Effector memory CD8-positive, alpha-beta T cell (primary cell): ENCODE measurements around the gene SLC19A1.

Source experiments
- ATAC-seq: fragments of 150-1000 bp; cut with Tn5 transposase; replicated peaks from 2 replicates; pipeline ENCODE4 v1.10.0; 2021; ENCODE audit warnings: mild to moderate bottlenecking, moderate library complexity
- DNase-seq, 3 experiments: peaks; one replicate each; pipeline ENCODE4 v3.0.0; 2021
- H3K27ac Mint-ChIP-seq, 2 donors: one replicate each; pipeline ENCODE4 v1.8.0; 2022; ENCODE audit warnings: mild to moderate bottlenecking in 2 of 2, mixed read lengths in 2 of 2, moderate library complexity in 2 of 2
- H3K27me3 Mint-ChIP-seq, 2 donors: one replicate each; pipeline ENCODE4 v1.8.0; 2022; ENCODE audit warnings: mixed read lengths in 2 of 2
- H3K36me3 Mint-ChIP-seq: one replicate; pipeline ENCODE4 v1.8.0; 2022; ENCODE audit warnings: mild to moderate bottlenecking, moderate library complexity, mixed read lengths; ENCODE audit not compliant: insufficient read depth
- H3K4me1 Mint-ChIP-seq, 2 donors: one replicate each; pipeline ENCODE4 v1.8.0; 2022; ENCODE audit warnings: low read depth in 2 of 2, mixed read lengths in 2 of 2
- H3K4me3 Mint-ChIP-seq, 2 donors: one replicate each; pipeline ENCODE4 v1.8.0; 2022; ENCODE audit warnings: mild to moderate bottlenecking in 2 of 2, mixed read lengths in 2 of 2, moderate library complexity in 2 of 2
- H3K9me3 Mint-ChIP-seq, 2 donors: one replicate each; pipeline ENCODE4 v1.8.0; 2022; ENCODE audit warnings: mixed read lengths in 2 of 2

SLC19A1 gene

DNA sequence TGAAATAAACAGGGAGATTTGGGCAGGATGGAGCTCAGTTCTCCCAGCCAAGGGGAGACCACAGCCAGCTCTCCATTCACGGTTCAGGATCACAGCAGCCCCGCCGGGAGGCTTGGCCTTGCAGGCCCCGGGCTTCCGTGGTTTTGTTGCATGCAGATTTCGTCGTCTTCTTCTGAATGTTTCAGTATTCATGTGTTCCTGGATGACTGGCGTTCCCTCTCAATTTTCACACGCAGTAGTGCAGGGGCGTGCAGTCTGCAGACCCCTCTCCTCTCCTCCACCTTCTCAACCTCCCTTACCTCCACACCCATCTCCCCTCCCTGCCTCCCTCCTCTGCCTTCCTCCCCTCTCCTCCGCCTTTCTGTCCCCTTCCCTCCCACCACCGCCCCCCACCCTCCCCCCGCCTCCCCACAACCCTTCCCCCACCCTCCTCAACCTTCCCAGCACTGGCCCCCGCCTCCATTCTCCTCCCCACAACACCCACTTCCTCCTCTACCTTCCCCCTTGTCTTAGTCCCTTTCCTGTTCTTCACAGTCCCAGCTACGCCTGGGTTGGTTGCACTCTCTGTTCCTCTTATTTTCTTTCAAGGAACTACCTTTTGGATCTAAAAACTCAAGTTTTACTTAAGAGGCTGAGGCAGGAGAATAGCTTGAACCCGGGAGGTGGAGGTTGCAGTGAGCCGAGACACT is 8.4 kb upstream of the SLC19A1 start:
- H3K27ac Mint-ChIP-seq: peak overlapping the region; percentile 85 to 93
- ATAC-seq (peak; percentile 20), DNase-seq (no peak)
- no peaks in the 10 kb centered on the region for H3K27me3 Mint-ChIP-seq
- H3K36me3 Mint-ChIP-seq: peaks cover 4% of the 10 kb centered on the region
- H3K4me3 Mint-ChIP-seq: peak overlapping the region; percentile 70 to 81
- H3K9me3 Mint-ChIP-seq: no peaks in the 10 kb centered on the region
- H3K4me1 Mint-ChIP-seq: peaks cover 27 to 29% of the 10 kb centered on the region in 2 donors

DNA sequence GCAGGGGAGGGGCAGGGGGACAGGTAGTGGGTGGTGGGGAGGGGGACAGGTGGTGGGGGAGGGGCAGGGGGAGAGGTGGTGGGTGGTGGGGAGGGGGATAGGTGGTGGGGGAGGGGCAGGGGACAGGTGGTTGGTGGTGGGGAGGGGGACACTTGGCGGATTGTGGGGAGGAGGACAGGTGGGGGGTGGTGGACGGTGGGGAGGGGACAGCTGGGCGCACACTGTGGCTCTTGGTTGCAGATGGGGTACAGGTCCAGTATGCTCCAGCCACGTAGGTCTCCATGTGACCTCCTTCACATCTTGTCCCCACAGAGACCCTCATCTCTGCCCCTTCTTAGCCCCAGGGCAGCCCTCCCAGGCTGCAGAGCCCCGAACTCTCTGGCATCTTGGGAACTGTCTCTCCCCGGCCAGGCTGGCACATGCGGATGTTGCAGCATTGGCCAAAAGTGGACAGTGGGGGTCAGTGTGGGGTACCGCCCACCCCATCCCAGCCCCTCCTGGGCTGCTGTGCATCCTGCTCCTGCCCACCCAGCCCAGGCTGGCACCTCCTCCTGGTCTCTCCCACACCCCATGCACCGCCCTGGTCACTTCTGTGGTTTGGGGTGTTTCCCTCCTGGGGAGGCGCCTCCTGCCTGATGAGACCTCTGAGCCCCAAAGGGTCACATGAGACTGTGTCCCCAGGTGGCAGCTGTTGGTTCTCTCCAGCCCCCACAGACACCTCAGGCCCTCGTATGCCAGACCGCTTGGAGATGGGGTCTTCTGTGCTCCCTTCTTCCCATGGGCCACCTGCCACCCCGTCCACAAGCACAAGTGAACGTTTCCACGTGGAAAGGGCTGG is 7.6 kb upstream of the SLC19A1 start:
- no peaks in the 10 kb centered on the region for H3K27me3 Mint-ChIP-seq
- peak overlapping the region; percentile 70 to 81 for H3K4me3 Mint-ChIP-seq
- peaks cover 27 to 29% of the 10 kb centered on the region in 2 donors for H3K4me1 Mint-ChIP-seq
- H3K9me3 Mint-ChIP-seq: no peaks in the 10 kb centered on the region
- H3K36me3 Mint-ChIP-seq: peaks cover 4% of the 10 kb centered on the region
- DNase-seq (no peak), ATAC-seq (no peak)
- H3K27ac Mint-ChIP-seq: peak overlapping the region in 1 of 2 donors; percentile 93

DNA sequence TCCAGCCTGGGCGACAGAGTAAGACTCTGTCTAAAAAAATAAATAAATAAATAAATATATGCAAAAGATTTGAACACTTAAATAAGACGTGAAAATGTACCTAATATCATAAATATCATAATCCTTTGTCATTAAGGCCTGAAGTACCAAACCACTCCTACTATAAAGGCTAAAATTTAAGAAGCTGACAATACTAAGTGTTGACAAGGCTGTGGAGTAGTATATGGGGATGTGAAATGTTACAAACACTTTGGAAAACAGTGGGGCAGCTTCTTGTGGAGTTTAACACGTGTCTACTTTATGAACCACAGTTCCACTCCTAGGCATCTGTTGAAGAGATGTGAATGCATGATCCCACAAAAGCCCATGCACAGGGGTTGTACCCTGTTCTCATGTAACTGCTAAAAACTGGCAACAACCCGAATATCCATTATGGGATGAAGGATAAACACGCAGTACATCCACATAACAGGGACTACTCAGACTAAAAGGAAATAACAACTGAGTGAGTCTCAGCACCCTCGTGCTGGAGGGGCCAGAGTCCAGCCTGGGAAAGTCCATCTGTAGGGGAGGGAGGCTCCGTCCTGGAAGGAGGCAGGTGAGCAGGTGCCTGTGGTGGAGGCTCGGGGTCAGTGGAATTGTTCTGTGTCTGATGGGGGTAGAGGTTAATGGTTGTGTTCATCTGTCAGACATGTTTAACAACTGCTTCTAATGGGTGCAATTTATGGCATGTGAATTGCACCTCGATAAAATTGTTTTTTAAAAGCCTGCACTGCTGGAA is 6.7 kb upstream of the SLC19A1 start:
- peaks cover 22 to 24% of the 10 kb centered on the region in 2 donors for H3K4me1 Mint-ChIP-seq
- no peaks in the 10 kb centered on the region for H3K9me3 Mint-ChIP-seq
- peak overlapping the region in 1 of 2 donors; percentile 81 for H3K27ac Mint-ChIP-seq
- H3K4me3 Mint-ChIP-seq: peak overlapping the region; percentile 22 to 33
- no peaks in the 10 kb centered on the region for H3K27me3 Mint-ChIP-seq
- H3K36me3 Mint-ChIP-seq: peaks cover 4% of the 10 kb centered on the region
- no peak for ATAC-seq
- no peak for DNase-seq

DNA sequence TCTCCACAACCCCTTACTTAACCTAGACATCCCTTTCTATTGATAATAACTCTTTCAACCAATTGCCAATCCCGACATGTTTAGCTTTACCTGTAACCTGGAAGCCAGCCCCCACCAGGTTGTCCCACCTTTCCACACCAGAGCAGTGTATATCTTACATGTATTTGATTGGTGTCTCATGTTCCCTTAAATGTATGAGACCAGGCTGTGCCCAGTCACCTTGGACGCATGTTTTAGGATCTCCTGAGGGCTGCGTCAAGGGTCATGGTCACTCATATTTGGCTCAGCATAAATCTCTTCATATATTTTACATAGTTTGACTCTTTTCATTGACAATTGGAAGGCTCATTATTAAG is 5.3 kb upstream of the SLC19A1 start:
- Mint-ChIP-seq H3K4me1 (peaks cover 22 to 26% of the 10 kb centered on the region in 2 donors), H3K27ac (no peak overlapping the region), H3K9me3 (no peaks in the 10 kb centered on the region), H3K4me3 (no peak overlapping the region), H3K36me3 (no peaks in the 10 kb centered on the region), H3K27me3 (no peaks in the 10 kb centered on the region)
- no peak for ATAC-seq
- DNase-seq: no peak

DNA sequence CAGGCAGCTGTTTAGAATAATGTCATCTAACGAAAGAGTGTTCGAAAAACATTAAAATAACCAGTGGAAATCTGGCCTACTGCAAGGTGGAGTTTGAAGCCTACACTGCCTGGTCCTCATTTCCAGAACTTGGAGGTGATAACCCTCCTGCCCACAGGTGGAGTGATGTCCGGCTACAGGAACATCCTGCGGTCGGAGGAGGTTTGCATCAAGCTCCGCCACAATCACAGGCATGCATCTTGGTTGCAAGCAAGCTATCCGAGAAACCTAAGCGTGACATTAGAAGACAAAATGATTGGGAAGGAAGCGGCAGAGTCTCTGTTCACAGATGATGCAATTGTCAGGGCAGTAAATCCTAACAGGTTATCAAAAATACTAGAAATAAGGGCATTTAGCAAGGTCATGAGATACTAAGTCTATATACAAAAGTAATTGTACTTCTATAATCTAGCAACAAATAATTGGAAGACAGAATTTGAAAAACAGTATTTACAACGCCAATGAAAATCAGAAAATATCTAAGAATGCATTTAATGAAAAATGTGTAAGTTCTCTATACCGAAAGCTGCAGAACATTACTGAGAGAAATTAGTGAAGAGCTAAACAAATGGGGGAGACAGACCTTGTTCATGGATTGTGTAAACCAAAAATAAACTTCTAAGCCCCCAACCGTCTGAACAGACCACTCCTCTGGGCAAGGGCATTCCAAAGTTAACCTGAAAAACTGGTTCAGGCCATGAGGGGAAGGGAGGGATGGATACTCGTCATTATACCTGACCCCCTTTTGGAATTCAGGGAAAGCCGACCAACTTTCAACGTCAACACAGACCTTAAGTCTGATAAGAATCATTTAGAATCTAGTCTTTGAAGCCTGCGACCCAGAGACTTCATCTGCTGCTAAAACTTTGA is 4.7 kb upstream of the SLC19A1 start:
- Mint-ChIP-seq H3K4me1 (peaks cover 21 to 25% of the 10 kb centered on the region in 2 donors), H3K9me3 (no peaks in the 10 kb centered on the region), H3K27ac (no peak overlapping the region), H3K4me3 (no peak overlapping the region), H3K36me3 (no peaks in the 10 kb centered on the region), H3K27me3 (no peaks in the 10 kb centered on the region)
- ATAC-seq (no peak), DNase-seq (no peak)

DNA sequence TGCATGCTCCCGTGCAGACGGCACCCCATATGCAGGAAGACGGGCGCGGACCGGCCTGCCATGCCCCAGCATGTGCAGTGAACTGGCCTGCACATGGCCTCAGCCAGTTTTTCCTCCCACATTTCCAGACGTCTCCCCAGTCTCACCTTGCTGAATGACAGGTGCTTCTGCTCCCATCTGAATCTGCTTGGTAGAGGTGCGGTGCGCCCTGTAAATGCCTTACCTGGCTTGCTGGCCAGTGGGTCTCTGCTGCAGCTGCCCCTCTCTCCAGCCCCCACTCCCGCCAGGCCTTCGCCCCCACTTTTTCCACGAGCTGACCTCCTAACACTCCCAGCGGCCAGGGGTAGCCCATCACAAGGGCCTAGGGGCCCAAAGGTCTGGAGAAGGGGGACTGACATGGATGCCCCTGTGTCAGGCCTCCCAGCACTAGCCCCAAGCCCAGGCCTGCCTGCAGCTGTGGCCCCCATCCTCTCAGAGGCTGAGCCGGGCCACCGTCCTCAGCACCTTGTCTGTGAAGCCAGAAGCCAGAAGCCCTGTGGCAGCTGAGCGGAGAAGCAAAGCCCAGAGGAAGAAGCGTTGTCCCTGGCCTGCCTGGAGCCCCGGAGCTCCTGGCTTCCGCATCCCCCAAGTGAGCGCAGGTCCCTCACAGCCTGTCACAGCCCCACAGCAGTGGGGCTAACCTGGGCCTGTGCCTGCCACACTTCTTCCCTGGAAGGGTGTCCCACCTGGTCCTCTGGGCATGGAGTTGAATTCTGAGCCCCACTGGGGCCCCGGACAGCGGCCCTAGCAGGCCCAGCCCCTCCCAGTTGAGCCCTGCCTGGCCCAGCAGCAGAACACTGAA is 3.7 kb upstream of the SLC19A1 start:
- Mint-ChIP-seq H3K4me3 (no peak overlapping the region), H3K27ac (no peak overlapping the region), H3K9me3 (no peaks in the 10 kb centered on the region), H3K4me1 (peaks cover 11 to 18% of the 10 kb centered on the region in 2 donors), H3K36me3 (no peaks in the 10 kb centered on the region), H3K27me3 (no peaks in the 10 kb centered on the region)
- DNase-seq: no peak
- ATAC-seq: no peak

DNA sequence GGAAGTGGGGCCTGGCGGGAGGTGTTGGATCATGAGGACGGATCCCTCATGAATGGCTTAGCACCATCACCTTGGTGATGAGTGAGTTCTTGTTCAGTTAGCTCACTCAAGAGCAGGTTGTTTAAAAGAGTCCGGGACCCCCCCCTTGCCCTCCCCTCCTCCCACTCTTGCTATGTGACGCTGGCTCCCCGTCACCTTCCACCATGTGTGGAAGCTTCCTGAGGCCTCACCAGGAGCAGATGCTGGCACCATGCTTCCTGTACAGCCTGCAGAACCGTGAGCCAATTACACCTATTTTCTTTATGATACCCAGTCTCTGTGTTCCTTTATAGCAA is 3.0 kb upstream of the SLC19A1 start:
- peaks cover 4 to 12% of the 10 kb centered on the region in 2 donors for H3K4me1 Mint-ChIP-seq

DNA sequence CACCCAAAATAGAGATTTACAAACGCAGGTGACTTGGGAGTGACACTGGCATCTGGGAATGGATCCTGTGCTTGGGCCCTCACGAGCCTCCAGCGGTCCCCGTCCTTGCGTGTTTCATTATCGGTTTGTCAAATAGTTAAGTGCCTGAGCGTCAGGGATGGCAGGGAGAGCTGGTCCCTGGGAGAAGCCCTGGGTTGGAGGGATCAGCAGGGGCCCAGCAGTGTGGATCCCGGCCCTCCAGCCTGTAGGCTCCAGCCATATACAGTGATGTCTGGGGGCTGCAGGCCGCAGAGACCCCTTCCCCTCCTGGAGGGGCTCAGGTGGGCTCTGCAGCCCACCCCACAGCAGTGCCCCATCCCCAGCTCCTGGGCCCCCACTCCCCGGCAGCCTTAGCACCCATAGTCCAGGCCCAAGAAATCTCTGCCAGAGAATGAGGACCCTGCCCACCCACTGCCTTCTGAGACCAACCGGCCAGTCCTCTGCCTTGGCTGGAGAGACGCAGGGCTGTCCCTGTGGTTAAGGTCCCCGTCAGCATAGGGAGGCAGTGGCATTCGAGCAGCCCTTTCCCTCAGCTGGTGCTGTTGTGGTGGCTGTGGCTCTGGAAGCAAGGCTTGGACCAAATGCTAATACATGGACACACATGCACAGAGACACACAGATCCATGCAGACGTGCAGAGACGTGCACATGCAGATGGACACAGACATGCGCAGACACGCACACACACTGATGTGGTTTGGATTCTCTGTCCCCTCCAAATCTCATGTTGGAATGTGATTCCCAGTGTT is 2.4 kb upstream of the SLC19A1 start:
- no peak overlapping the region for H3K4me3 Mint-ChIP-seq
- DNase-seq (no peak), ATAC-seq (no peak)
- H3K27me3 Mint-ChIP-seq: no peaks in the 10 kb centered on the region
- no peaks in the 10 kb centered on the region for H3K36me3 Mint-ChIP-seq
- H3K4me1 Mint-ChIP-seq: peaks cover 3 to 10% of the 10 kb centered on the region in 2 donors
- no peak overlapping the region for H3K27ac Mint-ChIP-seq
- no peaks in the 10 kb centered on the region for H3K9me3 Mint-ChIP-seq

More for the DNA sequence above, 3.0 kb upstream of the SLC19A1 start:
- no peaks in the 10 kb centered on the region for H3K36me3 Mint-ChIP-seq
- H3K9me3 Mint-ChIP-seq: no peaks in the 10 kb centered on the region
- no peak overlapping the region for H3K4me3 Mint-ChIP-seq
- ATAC-seq (no peak), DNase-seq (no peak)
- H3K27ac Mint-ChIP-seq: no peak overlapping the region
- no peaks in the 10 kb centered on the region for H3K27me3 Mint-ChIP-seq

DNA sequence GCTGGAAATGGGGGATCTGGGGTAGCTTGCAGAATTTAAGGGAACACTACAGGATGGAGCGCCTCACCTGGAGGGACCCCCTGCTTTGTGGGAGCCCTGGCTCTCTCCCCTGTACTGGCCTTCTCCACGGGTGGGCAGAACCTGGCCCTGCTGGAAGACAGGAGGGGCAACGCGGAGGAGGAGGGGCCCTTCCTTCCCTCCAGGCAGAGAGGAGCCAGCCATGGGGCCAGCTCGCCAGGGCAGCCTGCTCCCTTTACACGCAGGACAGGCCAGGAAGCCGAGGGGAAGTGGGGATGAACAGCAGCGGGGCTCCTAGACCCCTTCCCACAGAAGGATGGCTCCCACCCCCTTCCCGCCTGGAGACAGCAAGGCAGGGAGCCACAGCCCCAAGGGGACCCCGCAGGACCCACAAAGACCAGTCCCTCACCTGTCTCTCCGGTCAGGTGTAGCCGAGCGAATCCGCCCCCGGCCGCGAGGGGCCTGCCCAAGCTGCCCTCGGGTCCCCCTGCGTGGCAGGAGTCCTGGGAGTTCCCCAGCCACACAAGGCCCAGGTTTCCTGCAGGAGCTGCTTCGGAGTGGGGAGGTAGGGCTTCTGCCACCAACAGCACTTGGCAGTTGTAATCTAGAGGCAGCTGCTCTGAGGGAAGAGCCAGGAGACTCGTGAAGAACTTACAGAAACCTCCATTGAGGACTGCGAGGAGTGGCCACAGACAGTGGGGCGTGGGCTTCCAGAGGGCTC is 1.6 kb upstream of the SLC19A1 start:
- no peak for DNase-seq
- H3K36me3 Mint-ChIP-seq: no peaks in the 10 kb centered on the region
- H3K9me3 Mint-ChIP-seq: no peaks in the 10 kb centered on the region
- H3K27me3 Mint-ChIP-seq: no peaks in the 10 kb centered on the region
- peaks cover 0 to 5% of the 10 kb centered on the region in 2 donors for H3K4me1 Mint-ChIP-seq
- peak overlapping the region; percentile 41 to 56 for H3K4me3 Mint-ChIP-seq
- no peak overlapping the region for H3K27ac Mint-ChIP-seq
- no peak for ATAC-seq

DNA sequence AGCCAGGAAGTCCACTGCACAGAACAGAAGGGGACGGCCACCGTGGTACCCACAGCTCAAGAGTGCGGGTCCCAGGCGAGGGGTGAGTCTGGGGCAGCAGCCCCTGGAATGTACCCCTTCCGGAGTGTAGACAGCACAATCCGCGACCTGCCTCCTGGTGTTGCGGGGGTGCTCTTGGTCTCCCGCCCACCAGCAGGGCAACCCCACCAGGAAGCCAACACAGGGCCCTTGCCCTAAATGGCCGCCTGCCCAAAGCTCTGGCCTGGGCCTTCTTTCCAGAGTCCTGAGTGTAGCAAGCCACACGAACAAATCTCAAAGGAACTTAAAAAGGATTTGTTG is 1.1 kb upstream of the SLC19A1 start:
- Mint-ChIP-seq H3K4me1 (peaks cover 0 to 4% of the 10 kb centered on the region in 2 donors), H3K36me3 (no peaks in the 10 kb centered on the region), H3K4me3 (peak overlapping the region; percentile 41 to 56), H3K27ac (no peak overlapping the region), H3K9me3 (no peaks in the 10 kb centered on the region), H3K27me3 (no peaks in the 10 kb centered on the region)
- DNase-seq (no peak), ATAC-seq (no peak)

DNA sequence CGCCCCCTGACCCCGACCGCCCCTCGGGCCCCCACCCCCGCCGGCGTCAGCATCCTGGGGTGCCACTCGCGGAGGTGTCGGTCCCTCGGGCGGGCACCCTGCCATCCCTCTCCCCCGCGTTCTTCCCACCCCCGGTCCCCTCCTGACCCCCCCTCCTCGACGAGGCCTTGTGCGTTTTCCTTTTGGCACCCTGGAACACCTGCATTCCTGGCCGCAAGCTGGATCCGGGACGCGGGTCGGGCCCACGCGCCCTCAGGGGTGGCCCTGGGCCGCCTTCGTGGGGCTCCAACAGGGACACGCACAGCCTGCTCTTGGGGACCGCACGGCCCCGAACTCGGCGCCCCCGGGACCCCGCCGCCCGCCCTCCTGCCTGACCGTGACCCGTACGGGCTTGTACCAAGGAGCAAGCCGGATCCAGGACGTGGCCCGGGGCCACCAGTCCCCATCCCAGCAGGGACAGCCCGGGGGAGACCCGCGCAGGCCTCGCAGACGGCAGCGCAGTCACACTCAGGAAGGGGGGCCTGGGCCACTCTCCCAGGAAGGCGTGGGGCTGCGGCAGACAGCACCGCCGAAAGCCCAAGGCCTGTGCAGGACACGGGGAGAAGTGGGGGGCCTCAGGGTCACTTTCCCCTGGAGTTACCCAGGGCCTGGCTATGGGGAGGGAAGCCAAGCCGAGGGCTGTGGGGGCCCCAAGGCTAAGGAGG is 579 bp upstream of the SLC19A1 start:
- Mint-ChIP-seq H3K27ac (no peak overlapping the region), H3K27me3 (no peaks in the 10 kb centered on the region), H3K4me3 (peak overlapping the region; percentile 44 to 56), H3K36me3 (no peaks in the 10 kb centered on the region), H3K4me1 (peaks cover 0 to 4% of the 10 kb centered on the region in 2 donors), H3K9me3 (no peaks in the 10 kb centered on the region)
- DNase-seq: no peak
- no peak for ATAC-seq
